ENCODE results near the gene TRIM29.

GRCh38 chr11:120181376-120181975 lies 43.6 kb upstream of the TRIM29 start:
- TF ChIP-seq RFX5 (IDR thresholded peaks at IDR 0.05; ENCODE audit: low read depth, low read length), result no peak
- no peak for TF ChIP-seq FOXJ3 (CRISPR knock-in tag; IDR thresholded peaks at IDR 0.05)
- TF ChIP-seq HDAC2 (IDR thresholded peaks at IDR 0.05), result no peak
- no peak for TF ChIP-seq USF1 (CRISPR knock-in tag; IDR thresholded peaks at IDR 0.05)
- no peak for TF ChIP-seq PREB (CRISPR knock-in tag; IDR thresholded peaks at IDR 0.05)
- TF ChIP-seq ZNF766 (CRISPR knock-in tag; conservative IDR thresholded peaks at IDR 0.05), result no peak
- TF ChIP-seq PPARD (CRISPR knock-in tag; IDR thresholded peaks at IDR 0.05), result no peak
- no peak for TF ChIP-seq ZBTB33 (CRISPR knock-in tag; IDR thresholded peaks at IDR 0.05)
- TF ChIP-seq SRSF9 (IDR thresholded peaks at IDR 0.05; ENCODE audit: borderline replicate concordance, low read depth, low read length), result no peak
- no peak for TF ChIP-seq CTCF (IDR thresholded peaks at IDR 0.05 in 2 of 3, conservative IDR thresholded peaks at IDR 0.05 in 1 of 3; ENCODE audit: insufficient read depth in 2 of 3, low read depth in 1 of 3, low read length in 3 of 3)
